ENCODE measurements around the gene LRRC42.

DNA sequence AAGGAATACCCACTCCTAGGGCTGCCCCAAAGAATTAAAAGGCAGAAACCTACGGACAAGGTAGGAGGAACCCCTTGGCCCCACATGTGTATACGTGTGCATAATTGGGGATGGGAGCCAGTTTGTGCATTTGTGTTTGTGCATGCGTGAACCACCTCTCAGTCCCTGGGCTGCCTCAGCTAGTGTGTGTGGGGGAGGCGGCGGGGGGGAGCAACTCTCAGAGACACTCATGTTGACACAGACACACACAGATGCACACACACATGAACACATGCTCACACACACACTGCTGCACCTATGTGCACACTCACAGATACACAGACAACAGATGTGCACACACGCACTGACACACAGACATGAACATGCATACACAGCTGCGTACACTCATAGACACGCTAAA, 66.7 kb downstream of the LRRC42 start:
- TF ChIP-seq POLR2A (IDR thresholded peaks at IDR 0.05) = no peak
- TF ChIP-seq, protein P1, sequence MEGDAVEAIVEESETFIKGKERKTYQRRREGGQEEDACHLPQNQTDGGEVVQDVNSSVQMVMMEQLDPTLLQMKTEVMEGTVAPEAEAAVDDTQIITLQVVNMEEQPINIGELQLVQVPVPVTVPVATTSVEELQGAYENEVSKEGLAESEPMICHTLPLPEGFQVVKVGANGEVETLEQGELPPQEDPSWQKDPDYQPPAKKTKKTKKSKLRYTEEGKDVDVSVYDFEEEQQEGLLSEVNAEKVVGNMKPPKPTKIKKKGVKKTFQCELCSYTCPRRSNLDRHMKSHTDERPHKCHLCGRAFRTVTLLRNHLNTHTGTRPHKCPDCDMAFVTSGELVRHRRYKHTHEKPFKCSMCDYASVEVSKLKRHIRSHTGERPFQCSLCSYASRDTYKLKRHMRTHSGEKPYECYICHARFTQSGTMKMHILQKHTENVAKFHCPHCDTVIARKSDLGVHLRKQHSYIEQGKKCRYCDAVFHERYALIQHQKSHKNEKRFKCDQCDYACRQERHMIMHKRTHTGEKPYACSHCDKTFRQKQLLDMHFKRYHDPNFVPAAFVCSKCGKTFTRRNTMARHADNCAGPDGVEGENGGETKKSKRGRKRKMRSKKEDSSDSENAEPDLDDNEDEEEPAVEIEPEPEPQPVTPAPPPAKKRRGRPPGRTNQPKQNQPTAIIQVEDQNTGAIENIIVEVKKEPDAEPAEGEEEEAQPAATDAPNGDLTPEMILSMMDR (IDR thresholded peaks at IDR 0.05) = no peak
